K562 (cell line): ENCODE results near the gene WDR18. TPM values are rescaled to one million over a fixed set of nuclear protein-coding genes. Genes with fewer than 3 reads are reported as not detected.
A peak's percentile ranks its signal among the peaks of the same experiment; 100 is the strongest.

Experiments used
- ARID1B ChIP-seq: fragments of 450-650 bp; IDR thresholded peaks from 2 replicates; pipeline ENCODE4 v1.6.1; 2016; ENCODE audit warnings: antibody characterized with exemption, mild to moderate bottlenecking, inconsistent platforms
- ATF4 ChIP-seq: fragments of 450-650 bp; formaldehyde crosslinking; IDR thresholded peaks from 2 replicates; pipeline ENCODE4 v1.4.0; 2022; ENCODE audit warnings: mild to moderate bottlenecking, moderate library complexity
- BHLHE40 ChIP-seq: IDR thresholded peaks from 2 replicates; pipeline ENCODE4 v1.6.1; 2011; ENCODE audit warnings: low read length, improper control_type of control experiment
- E2F6 ChIP-seq, 2 experiments: IDR thresholded peaks; 2 replicates each; pipeline ENCODE4 v1.6.1; 2011; ENCODE audit warnings: borderline replicate concordance in 1 of 2, control low read depth in 1 of 2, low read depth in 1 of 2, low read length in 1 of 2, mild to moderate bottlenecking in 1 of 2, mixed read lengths in 1 of 2, moderate library complexity in 1 of 2; ENCODE audit not compliant: insufficient read depth in 1 of 2, insufficient read length in 1 of 2, poor library complexity in 1 of 2, severe bottlenecking in 1 of 2; ENCODE audit errors: extremely low read depth in 1 of 2
- IRF9 ChIP-seq: fragments of 450-650 bp; IDR thresholded peaks from 2 replicates; pipeline ENCODE4 v1.6.1; 2016; ENCODE audit warnings: missing biosample characterization, missing genetic modification characterization
- MAX ChIP-seq: sonication (generic); formaldehyde crosslinking; IDR thresholded peaks from 2 replicates; pipeline ENCODE4 v1.9.0; 2022; ENCODE audit warnings: mild to moderate bottlenecking, missing genetic modification reagents
- MECOM ChIP-seq: fragments of 250-450 bp; sonication (Bioruptor Pico); IDR thresholded peaks from 2 replicates; pipeline ENCODE4 v1.8.0; 2022; ENCODE audit warnings: inconsistent platforms
- MXI1 ChIP-seq: IDR thresholded peaks from 2 replicates; pipeline ENCODE4 v1.6.1; 2011; ENCODE audit warnings: low read depth, mild to moderate bottlenecking, improper control_type of control experiment, low read length
- RB1 ChIP-seq: fragments of 450-650 bp; IDR thresholded peaks from 2 replicates; pipeline ENCODE4 v1.6.1; 2017; ENCODE audit warnings: low read depth, mild to moderate bottlenecking
- RNF219 ChIP-seq: fragments of 250-450 bp; sonication (Bioruptor Pico); IDR thresholded peaks from 2 replicates; pipeline ENCODE4 v1.5.0; 2022; ENCODE audit warnings: mild to moderate bottlenecking
- SETDB1 ChIP-seq: IDR thresholded peaks from one replicate; pipeline ENCODE4 v1.6.1; 2012; ENCODE audit warnings: low read length, control low read depth, inconsistent platforms
- SIN3A ChIP-seq, 2 experiments: fragments of 150-350 bp in 1 of 2; IDR thresholded peaks; 2 replicates each; pipeline ENCODE4 v1.6.1; 2011 to 2016; ENCODE audit warnings: borderline replicate concordance in 2 of 2, low read depth in 2 of 2, low read length in 2 of 2, mild to moderate bottlenecking in 2 of 2, moderate library complexity in 2 of 2; ENCODE audit not compliant: control insufficient read depth in 1 of 2
- SREBF1 ChIP-seq: fragments of 150-350 bp; IDR thresholded peaks from 2 replicates; pipeline ENCODE4 v1.6.1; 2014; ENCODE audit warnings: antibody characterized with exemption, low read depth, low read length, borderline replicate concordance
- STAG1 ChIP-seq: sonication (generic); formaldehyde crosslinking; IDR thresholded peaks from 2 replicates; pipeline ENCODE4 v1.5.0; 2020; ENCODE audit warnings: missing genetic modification reagents, borderline replicate concordance
- TAF1 ChIP-seq: IDR thresholded peaks from 2 replicates; pipeline ENCODE4 v1.6.1; 2011; ENCODE audit warnings: mild to moderate bottlenecking, low read length, moderate library complexity; ENCODE audit not compliant: insufficient read depth, control insufficient read depth, severe bottlenecking; ENCODE audit errors: extremely low read depth
- TSC22D4 ChIP-seq: fragments of 450-650 bp; IDR thresholded peaks from 2 replicates; pipeline ENCODE4 v1.6.1; 2016; ENCODE audit warnings: missing genetic modification characterization, missing biosample characterization, control low read depth
- ZNF124 ChIP-seq: sonication (generic); formaldehyde crosslinking; IDR thresholded peaks from 2 replicates; pipeline ENCODE4 v1.8.1; 2022; ENCODE audit warnings: missing genetic modification reagents
- ZNF140 ChIP-seq: fragments of 250-450 bp; sonication (Bioruptor Pico); IDR thresholded peaks from 2 replicates; pipeline ENCODE4 v1.8.0; 2021; ENCODE audit warnings: moderate library complexity, mild to moderate bottlenecking, inconsistent platforms
- ZNF639 ChIP-seq, 2 experiments: fragments of 200-800 bp in 1 of 2; sonication (Bioruptor generic) in 1 of 2; sonication (generic) in 1 of 2; formaldehyde crosslinking in 1 of 2; IDR thresholded peaks in 1 of 2; conservative IDR thresholded peaks in 1 of 2; 2 replicates each; pipeline versions ENCODE4 v1.5.0 to v1.6.1; 2016 to 2020; ENCODE audit warnings: missing compliant biosample characterization in 1 of 2, missing genetic modification characterization in 1 of 2, missing genetic modification reagents in 1 of 2
- polyA plus RNA-seq, 8 experiments: library from polyadenylated mRNA; depleted of rRNA in 4 of 8; stranded (reverse) in 5 of 8; unstranded in 3 of 8; fragments of >200 nt; fragmentation: Nextera tagmentation in 2 of 8; fragmentation: Illumina TruSeq in 1 of 8; extraction: Ambion mirVana in 2 of 8; extraction: Trizol in 1 of 8; gene quantifications; 2 replicates each; pipeline versions ENCODE4 v1.2.1 to v1.2.3, GENCODE V29; 2011 to 2014; ENCODE audit warnings: inconsistent platforms in 1 of 8, missing spikeins in 1 of 8
- total RNA-seq, 7 experiments: library from RNA; depleted of rRNA in 6 of 7; stranded (reverse); fragments of >200 nt in 6 of 7; fragmentation: Illumina TruSeq in 2 of 7; extraction: Trizol in 2 of 7; gene quantifications; 2 replicates each; pipeline versions ENCODE4 v1.2.1 to v1.2.3, GENCODE V29; 2011 to 2021; ENCODE audit warnings: low replicate concordance in 1 of 7

Gene WDR18
- total and polyA plus RNA-seq, 9 of the 15 experiments (the other 6 are each of a cell fraction or from before 2014, with no cell fraction given) = 0.65 to 181 (median 30.1) TPM

GRCh38 chr19:1041835-1042685 lies 57.9 kb downstream of the WDR18 start (continued):
- TF ChIP-seq ATF4 (CRISPR knock-in tag) (no peak), MAX (peak; percentile 87), E2F6 (IDR thresholded peaks at IDR 0.05; ENCODE audit: borderline replicate concordance in 1 of 2, extremely low read depth in 1 of 2, insufficient read depth in 1 of 2, insufficient read length in 1 of 2, low read depth in 1 of 2, low read length in 1 of 2, poor library complexity in 1 of 2, severe bottlenecking in 1 of 2) (peak in 1 of 2 experiments; percentile 24), MECOM (CRISPR knock-in tag) (no peak), RB1 (no peak), ZNF639 (CRISPR knock-in tag; conservative IDR thresholded peaks at IDR 0.05 in 1 of 2, IDR thresholded peaks at IDR 0.05 in 1 of 2) (no peak), SIN3A (IDR thresholded peaks at IDR 0.05; ENCODE audit: borderline replicate concordance in 2 of 2, control insufficient read depth in 1 of 2, low read depth in 2 of 2, low read length in 2 of 2) (peak in 1 of 2 experiments; percentile 95; a peak in 2 of 4 replicates), TAF1 (peak; percentile 57), ZNF124 (no peak), SETDB1 (no peak), BHLHE40 (peak; percentile 65), RNF219 (CRISPR knock-in tag) (no peak), SREBF1 (no peak), STAG1 (CRISPR knock-in tag) (no peak), MXI1 (peak; percentile 85), ARID1B (no peak), IRF9 (tag) (no peak), ZNF140 (CRISPR knock-in tag) (no peak), TSC22D4 (tag) (no peak)
